BLaER1 treated with 17β-estradiol and CSF1 and Interleukin-3, amounts not matched to agents 10 nM and 100 nM (cell line): ENCODE measurements around the gene LRRC32.

Source experiments
- H3K27ac ChIP-seq, 11 experiments: shearing (Covaris generic); formaldehyde crosslinking; 2 replicates each; pipeline ENCODE4 v1.8.1; 2022
- H3K27me3 ChIP-seq, 11 experiments: shearing (Covaris generic); formaldehyde crosslinking; 2 replicates each; pipeline ENCODE4 v1.8.1; 2022
- H3K36me3 ChIP-seq, 11 experiments: shearing (Covaris generic); formaldehyde crosslinking; 2 replicates each; pipeline ENCODE4 v1.8.1; 2022
- H3K4me1 ChIP-seq, 10 experiments: shearing (Covaris generic); formaldehyde crosslinking; 2 replicates each; pipeline ENCODE4 v1.8.1; 2022
- H3K4me2 ChIP-seq, 11 experiments: shearing (Covaris generic); formaldehyde crosslinking; 2 replicates each; pipeline ENCODE4 v1.8.1; 2022
- H3K4me3 ChIP-seq, 10 experiments: shearing (Covaris generic); formaldehyde crosslinking; 2 replicates each; pipeline ENCODE4 v1.8.1; 2022
- H3K9ac ChIP-seq, 11 experiments: shearing (Covaris generic); formaldehyde crosslinking; 2 replicates each; pipeline ENCODE4 v1.8.1; 2022
- H3K9me3 ChIP-seq, 11 experiments: shearing (Covaris generic); formaldehyde crosslinking; replicated peaks in 1 of 11; 2 replicates each; pipeline ENCODE4 v1.8.1; 2022
- H4K20me1 ChIP-seq, 11 experiments: shearing (Covaris generic); formaldehyde crosslinking; 2 replicates each; pipeline ENCODE4 v1.8.1; 2022
- Cebpa-rat ChIP-seq, 11 experiments: shearing (Covaris generic); IDR thresholded peaks; 2 replicates each; pipeline ENCODE4 v1.8.1; 2022

LRRC32 gene

DNA sequence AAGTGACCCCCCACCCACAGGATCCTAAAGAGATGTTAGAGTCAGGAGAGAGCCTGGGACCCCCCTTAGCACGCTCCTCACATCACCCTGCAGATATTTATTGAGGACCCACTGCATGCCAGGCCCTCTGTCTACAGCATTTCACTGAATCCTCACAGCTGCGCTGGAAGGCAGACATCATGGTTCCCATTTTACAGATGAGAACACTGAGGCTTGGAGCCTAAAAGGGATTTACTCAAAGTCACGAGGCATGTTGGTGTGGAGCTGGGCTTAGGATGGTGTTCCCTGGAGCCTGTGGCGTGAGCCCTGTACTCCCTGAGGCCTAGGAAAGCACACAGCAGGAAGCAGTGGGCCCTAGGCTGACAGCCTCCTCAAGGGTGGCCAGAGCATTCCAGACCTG lies 39.2 kb upstream of the LRRC32 start:
- no peaks in the 10 kb centered on the region for H3K27me3 ChIP-seq
- no peak for TF ChIP-seq Cebpa-rat (IDR thresholded peaks at IDR 0.05)
- no peak overlapping the region for H3K4me3 ChIP-seq
- no peak overlapping the region for H3K4me2 ChIP-seq
- no peaks in the 10 kb centered on the region for H3K4me1 ChIP-seq
- no peaks in the 10 kb centered on the region for H3K36me3 ChIP-seq
- H3K9ac ChIP-seq: no peak overlapping the region
- H4K20me1 ChIP-seq: no peaks in the 10 kb centered on the region
- H3K27ac ChIP-seq: no peak overlapping the region
- H3K9me3 ChIP-seq: peaks cover 0 to 16% (median 7%) of the 10 kb centered on the region in 11 experiments; a peak in 11 of 22 replicates

GRCh38 chr11:76708972-76709660 lies 38.6 kb upstream of the LRRC32 start:
- TF ChIP-seq Cebpa-rat (IDR thresholded peaks at IDR 0.05): no peak
- no peak overlapping the region for H3K27ac ChIP-seq
- H3K36me3 ChIP-seq: no peaks in the 10 kb centered on the region
- no peak overlapping the region for H3K9ac ChIP-seq
- H4K20me1 ChIP-seq: no peaks in the 10 kb centered on the region
- H3K9me3 ChIP-seq: peaks cover 0 to 16% (median 7%) of the 10 kb centered on the region in 11 experiments; a peak in 11 of 22 replicates
- no peak overlapping the region for H3K4me3 ChIP-seq
- H3K4me1 ChIP-seq: no peaks in the 10 kb centered on the region
- no peaks in the 10 kb centered on the region for H3K27me3 ChIP-seq
- H3K4me2 ChIP-seq: no peak overlapping the region

GRCh38 chr11:76707293-76707825 lies 36.8 kb upstream of the LRRC32 start:
- Histone ChIP-seq H3K9ac (no peak overlapping the region), H4K20me1 (no peaks in the 10 kb centered on the region), H3K4me3 (no peak overlapping the region), H3K27me3 (no peaks in the 10 kb centered on the region), H3K4me2 (no peak overlapping the region), H3K4me1 (no peaks in the 10 kb centered on the region), H3K36me3 (no peaks in the 10 kb centered on the region), H3K27ac (no peak overlapping the region), H3K9me3 (peaks cover 0 to 16% (median 7%) of the 10 kb centered on the region in 11 experiments; a peak in 11 of 22 replicates)
- no peak for TF ChIP-seq Cebpa-rat (IDR thresholded peaks at IDR 0.05)

- Histone ChIP-seq H3K4me3 (no peak overlapping the region), H3K9ac (no peak overlapping the region), H3K27me3 (no peaks in the 10 kb centered on the region), H3K36me3 (no peaks in the 10 kb centered on the region), H3K4me1 (no peaks in the 10 kb centered on the region), H3K9me3 (peaks cover 0 to 16% (median 7%) of the 10 kb centered on the region in 11 experiments; a peak in 11 of 22 replicates), H4K20me1 (no peaks in the 10 kb centered on the region), H3K4me2 (no peak overlapping the region), H3K27ac (no peak overlapping the region)
- no peak for TF ChIP-seq Cebpa-rat (IDR thresholded peaks at IDR 0.05)
Measured at GRCh38 chr11:76706667-76707066, 36.1 kb upstream of the LRRC32 start.

- no peak for TF ChIP-seq Cebpa-rat (IDR thresholded peaks at IDR 0.05)
- Histone ChIP-seq H3K9ac (no peak overlapping the region), H3K36me3 (no peaks in the 10 kb centered on the region), H3K9me3 (peaks cover 0 to 16% (median 7%) of the 10 kb centered on the region in 11 experiments; a peak in 11 of 22 replicates), H3K4me1 (peaks cover 0 to 3% (median under 1%) of the 10 kb centered on the region in 10 experiments; a peak in 8 of 20 replicates), H4K20me1 (no peaks in the 10 kb centered on the region), H3K4me2 (no peak overlapping the region), H3K27me3 (no peaks in the 10 kb centered on the region), H3K4me3 (no peak overlapping the region), H3K27ac (no peak overlapping the region)
Measured at GRCh38 chr11:76705826-76706225, 35.3 kb upstream of the LRRC32 start.

DNA sequence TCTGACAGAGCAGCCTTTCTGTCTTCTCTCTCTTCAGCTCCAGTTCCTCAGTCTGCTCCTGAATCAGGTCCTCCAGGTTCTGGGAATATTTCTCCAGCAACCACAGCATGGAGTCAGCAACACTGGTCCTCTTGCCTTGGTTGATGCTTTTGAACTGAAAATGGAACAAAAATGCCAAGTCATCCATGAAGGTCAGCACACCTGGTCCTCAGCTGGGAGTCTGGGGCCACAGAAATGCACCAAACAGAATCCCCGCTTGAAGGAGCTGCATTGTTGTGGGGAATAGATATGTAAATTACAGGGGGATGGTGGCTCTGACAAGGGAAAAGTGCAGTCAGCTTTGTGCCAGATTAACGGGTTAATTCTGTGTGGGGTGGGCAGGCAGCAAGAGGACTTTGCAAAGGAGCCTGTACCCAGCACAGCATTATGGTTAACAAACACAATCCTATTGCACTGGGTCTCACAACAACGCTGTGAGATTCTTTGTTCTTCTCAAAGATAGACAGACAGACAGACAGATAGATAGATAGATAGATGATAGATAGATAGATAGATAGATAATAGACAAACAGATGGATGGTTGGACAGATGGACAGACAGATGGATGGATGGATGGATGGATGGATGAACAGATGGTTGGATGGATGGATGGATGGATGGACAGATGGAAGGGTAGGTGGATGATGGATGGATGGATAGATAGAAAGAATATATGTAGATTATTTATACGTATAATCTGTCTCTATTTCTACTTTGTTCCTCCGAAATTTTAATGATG lies 33.8 kb upstream of the LRRC32 start:
- Histone ChIP-seq H3K27me3 (no peaks in the 10 kb centered on the region), H3K9me3 (peaks cover 0 to 16% (median 7%) of the 10 kb centered on the region in 11 experiments; a peak in 11 of 22 replicates), H3K4me3 (no peak overlapping the region), H3K27ac (no peak overlapping the region), H3K36me3 (no peaks in the 10 kb centered on the region), H4K20me1 (no peaks in the 10 kb centered on the region), H3K4me1 (peaks cover 0 to 14% (median 9%) of the 10 kb centered on the region in 10 experiments; a peak in 10 of 20 replicates), H3K9ac (no peak overlapping the region), H3K4me2 (no peak overlapping the region)
- TF ChIP-seq Cebpa-rat (IDR thresholded peaks at IDR 0.05): no peak

GRCh38 chr11:76703707-76704106 lies 33.2 kb upstream of the LRRC32 start:
- no peaks in the 10 kb centered on the region for H3K36me3 ChIP-seq
- H3K4me3 ChIP-seq: no peak overlapping the region
- peaks cover 0 to 14% (median 9%) of the 10 kb centered on the region in 10 experiments; a peak in 10 of 20 replicates for H3K4me1 ChIP-seq
- peaks cover 0 to 16% (median 7%) of the 10 kb centered on the region in 11 experiments; a peak in 11 of 22 replicates for H3K9me3 ChIP-seq
- H3K4me2 ChIP-seq: no peak overlapping the region
- no peak overlapping the region for H3K9ac ChIP-seq
- H3K27ac ChIP-seq: no peak overlapping the region
- H3K27me3 ChIP-seq: no peaks in the 10 kb centered on the region
- TF ChIP-seq Cebpa-rat (IDR thresholded peaks at IDR 0.05): no peak
- no peaks in the 10 kb centered on the region for H4K20me1 ChIP-seq

DNA sequence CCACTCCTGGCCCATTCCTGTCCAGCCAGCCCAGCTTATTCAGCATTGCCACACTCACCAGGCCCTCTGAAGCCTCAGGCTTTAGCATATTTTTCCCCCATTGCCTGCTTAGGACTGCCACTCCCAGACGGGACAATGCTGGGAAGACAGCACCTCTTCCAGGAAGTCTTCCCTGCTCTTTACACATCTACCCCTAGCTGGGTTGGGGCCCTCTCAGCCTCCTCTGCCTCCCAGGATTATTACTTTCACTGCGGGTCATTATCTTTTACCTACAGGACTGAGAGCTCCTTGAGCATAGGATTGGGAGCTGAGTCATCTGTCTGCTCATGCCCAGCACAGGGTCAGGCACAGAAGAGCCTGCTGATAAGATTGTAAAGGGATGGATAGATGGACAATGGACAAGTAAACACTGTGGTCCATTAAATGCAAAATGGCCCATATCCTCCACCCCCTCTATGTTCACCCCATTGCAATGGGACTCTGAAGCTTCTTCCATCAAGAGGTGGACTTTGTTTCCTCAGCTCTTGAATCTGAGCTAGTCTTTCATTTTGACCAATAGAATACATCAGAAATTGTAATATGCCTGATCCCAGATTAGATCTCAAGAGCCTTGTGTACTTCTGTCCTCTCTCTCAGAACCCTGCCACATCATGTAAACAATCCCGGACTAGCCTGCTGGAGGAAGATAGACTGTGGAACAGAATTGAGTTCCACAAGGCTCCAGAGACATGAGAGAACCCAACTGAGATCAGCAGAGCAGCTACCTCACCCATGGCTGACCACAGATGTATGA lies 32.0 kb upstream of the LRRC32 start:
- H3K9ac ChIP-seq: no peak overlapping the region
- no peaks in the 10 kb centered on the region for H3K36me3 ChIP-seq
- H3K4me2 ChIP-seq: no peak overlapping the region
- peaks cover 0 to 16% (median 7%) of the 10 kb centered on the region in 11 experiments; a peak in 11 of 22 replicates for H3K9me3 ChIP-seq
- no peak for TF ChIP-seq Cebpa-rat (IDR thresholded peaks at IDR 0.05)
- peaks cover 0 to 14% (median 9%) of the 10 kb centered on the region in 10 experiments; a peak in 10 of 20 replicates for H3K4me1 ChIP-seq
- H4K20me1 ChIP-seq: no peaks in the 10 kb centered on the region
- no peaks in the 10 kb centered on the region for H3K27me3 ChIP-seq
- no peak overlapping the region for H3K4me3 ChIP-seq
- H3K27ac ChIP-seq: no peak overlapping the region
